ENCODE measurements around the gene BLOC1S3. TPM values are rescaled to one million over a fixed set of nuclear protein-coding genes. Genes with fewer than 3 reads are reported as not detected.

Gene BLOC1S3
- total RNA-seq, 6 experiments from 2014 or later = 4.7 to 17.0 (median 6.1) TPM

- no peak for TF ChIP-seq CTCF (IDR thresholded peaks at IDR 0.05)
- no peak for TF ChIP-seq POLR2A (IDR thresholded peaks at IDR 0.05)
- DNase-seq = no peak
- Histone ChIP-seq H3K9me3 (no peaks in the 10 kb centered on the region), H3K27me3 (no peaks in the 10 kb centered on the region), H3K4me1 (no peaks in the 10 kb centered on the region), H3K27ac (no peak overlapping the region), H3K4me3 (no peak overlapping the region), H3K36me3 (no peaks in the 10 kb centered on the region)
- peak in 1 of 4 donors; percentile 9 for ATAC-seq
- intact Hi-C loops (cut with DNase I) = no loop called here
- 21% methylated on average over 14 of the region's 46 CpGs for WGBS (ENCODE audit: insufficient coverage, low coverage, low lambda C conversion rate, missing lambda C conversion rate)
These were observed 38.8 kb downstream of the BLOC1S3 start for GRCh38 chr19:45217193-45217956.

- Histone ChIP-seq H3K4me3 (no peak overlapping the region), H3K27ac (no peak overlapping the region), H3K36me3 (no peaks in the 10 kb centered on the region), H3K4me1 (no peaks in the 10 kb centered on the region), H3K9me3 (no peaks in the 10 kb centered on the region), H3K27me3 (no peaks in the 10 kb centered on the region)
- ATAC-seq = no peak
- WGBS (ENCODE audit: insufficient coverage, low coverage, low lambda C conversion rate, missing lambda C conversion rate) = 21% methylated on average over 12 of the region's 14 CpGs
- intact Hi-C loops (cut with DNase I) = no loop called here
- TF ChIP-seq CTCF (IDR thresholded peaks at IDR 0.05) = no peak
- TF ChIP-seq POLR2A (IDR thresholded peaks at IDR 0.05) = no peak
- no peak for DNase-seq
These were observed 39.4 kb downstream of the BLOC1S3 start for GRCh38 chr19:45217957-45218334.

GRCh38 chr19:45218426-45218825, 39.8 kb downstream of the BLOC1S3 start:
- Histone ChIP-seq H3K4me3 (no peak overlapping the region), H3K27me3 (no peaks in the 10 kb centered on the region), H3K9me3 (no peaks in the 10 kb centered on the region), H3K36me3 (no peaks in the 10 kb centered on the region), H3K27ac (no peak overlapping the region), H3K4me1 (no peaks in the 10 kb centered on the region)
- intact Hi-C loops (cut with DNase I) = no loop called here
- WGBS (ENCODE audit: insufficient coverage, low coverage, low lambda C conversion rate, missing lambda C conversion rate) = 47% methylated on average over 4 of the region's 4 CpGs
- DNase-seq (no peak), ATAC-seq (no peak)
- no peak for TF ChIP-seq CTCF (IDR thresholded peaks at IDR 0.05)

- DNase-seq (no peak), ATAC-seq (no peak)
- 45% methylated on average over 11 of the region's 18 CpGs for WGBS (ENCODE audit: insufficient coverage, low coverage, low lambda C conversion rate, missing lambda C conversion rate)
These were observed 40.5 kb downstream of the BLOC1S3 start for GRCh38 chr19:45218911-45219743.

More at GRCh38 chr19:45218911-45219743, 40.5 kb downstream of the BLOC1S3 start:
- no peaks in the 10 kb centered on the region for H3K27me3 ChIP-seq
- intact Hi-C loops (cut with DNase I) = no loop called here
- H3K36me3 ChIP-seq = no peaks in the 10 kb centered on the region
- H3K9me3 ChIP-seq = no peaks in the 10 kb centered on the region
- H3K4me1 ChIP-seq = no peaks in the 10 kb centered on the region
- no peak overlapping the region for H3K4me3 ChIP-seq
- TF ChIP-seq CTCF (IDR thresholded peaks at IDR 0.05) (no peak), POLR2A (IDR thresholded peaks at IDR 0.05) (no peak)
- H3K27ac ChIP-seq = no peak overlapping the region

Data from right lobe of liver (tissue), 6 donors.